T-helper 2 cell treated with Interferon-gamma antibody and Interleukin-4, amounts not matched to agents 5 μg/mL and 100 μg/mL, for 36 hours (primary cell): ENCODE measurements around the gene ABTB1.

Experiments
- DNase-seq: peaks from one replicate; pipeline ENCODE4 v3.0.0; 2021; ENCODE audit warnings: low spot score
- H3K27ac Mint-ChIP-seq: one replicate; pipeline ENCODE4 v1.8.0; 2021; ENCODE audit warnings: mild to moderate bottlenecking, mixed read lengths
- H3K27me3 Mint-ChIP-seq: one replicate; pipeline ENCODE4 v1.8.0; 2021; ENCODE audit warnings: low read depth, mixed read lengths
- H3K36me3 Mint-ChIP-seq: one replicate; pipeline ENCODE4 v1.8.0; 2021; ENCODE audit warnings: low read depth, mixed read lengths
- H3K4me1 Mint-ChIP-seq: one replicate; pipeline ENCODE4 v1.8.0; 2021; ENCODE audit warnings: low read depth, mixed read lengths
- H3K4me3 Mint-ChIP-seq: one replicate; pipeline ENCODE4 v1.8.0; 2022; ENCODE audit warnings: mild to moderate bottlenecking, moderate library complexity, mixed read lengths
- H3K9me3 Mint-ChIP-seq: one replicate; pipeline ENCODE4 v1.8.0; 2021; ENCODE audit warnings: mixed read lengths

The ABTB1 gene

DNA sequence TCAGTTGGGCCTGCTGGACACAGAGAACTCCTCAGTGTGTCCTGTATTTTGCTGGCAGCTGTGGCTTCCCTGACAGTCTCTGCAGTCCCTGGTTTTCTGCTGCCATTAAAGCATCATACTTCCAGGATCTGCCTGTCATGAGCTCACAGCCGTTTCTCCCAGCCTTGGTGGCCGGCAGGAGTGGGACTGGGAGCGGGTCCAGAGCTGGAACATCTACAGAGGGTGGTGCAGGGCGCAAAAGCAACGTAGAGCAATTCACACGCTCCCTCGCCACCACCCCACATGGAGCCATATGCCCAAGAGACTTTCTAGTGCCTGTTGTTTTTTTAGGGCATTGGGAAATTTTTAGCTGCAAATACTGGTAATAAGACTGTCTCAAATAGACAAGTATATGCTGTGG lies 33.6 kb downstream of the ABTB1 start:
- peaks cover 2% of the 10 kb centered on the region for H3K36me3 Mint-ChIP-seq
- no peaks in the 10 kb centered on the region for H3K9me3 Mint-ChIP-seq
- H3K27me3 Mint-ChIP-seq = peaks cover 6% of the 10 kb centered on the region
- peaks cover 9% of the 10 kb centered on the region for H3K4me1 Mint-ChIP-seq
- H3K27ac Mint-ChIP-seq = no peak overlapping the region
- DNase-seq = no peak
- H3K4me3 Mint-ChIP-seq = no peak overlapping the region

DNA sequence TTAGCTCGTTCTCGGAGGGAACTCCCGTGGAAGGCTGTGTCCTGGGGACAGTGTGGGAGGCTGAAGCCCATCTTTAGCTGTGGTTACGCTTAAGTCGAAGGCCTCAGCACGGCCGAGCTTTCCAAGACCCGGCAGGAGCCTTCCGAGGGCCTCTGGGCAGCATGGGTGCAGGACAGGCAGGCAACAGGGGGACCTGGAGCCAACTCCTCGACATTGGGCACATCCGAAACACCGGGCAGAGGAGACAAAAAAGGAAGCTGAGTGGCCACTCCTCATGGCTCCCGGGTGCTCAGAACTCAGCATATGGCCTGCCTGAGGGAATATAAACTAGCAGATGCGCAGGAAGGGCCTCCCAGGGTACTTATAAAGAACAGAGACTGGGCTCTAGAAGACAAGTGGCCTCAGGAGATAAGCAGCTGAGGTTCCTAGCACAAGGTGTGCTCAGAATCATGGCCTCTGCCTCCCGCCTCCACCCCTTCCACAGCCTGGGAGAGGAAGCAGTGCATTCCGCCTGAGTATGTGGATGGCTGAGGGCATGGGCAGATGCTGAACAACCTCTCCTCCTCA lies 34.1 kb downstream of the ABTB1 start:
- peaks cover 2% of the 10 kb centered on the region for H3K27me3 Mint-ChIP-seq
- H3K9me3 Mint-ChIP-seq = no peaks in the 10 kb centered on the region
- peaks cover 9% of the 10 kb centered on the region for H3K4me1 Mint-ChIP-seq
- DNase-seq = no peak
- no peak overlapping the region for H3K4me3 Mint-ChIP-seq
- no peak overlapping the region for H3K27ac Mint-ChIP-seq
- peaks cover 2% of the 10 kb centered on the region for H3K36me3 Mint-ChIP-seq

DNA sequence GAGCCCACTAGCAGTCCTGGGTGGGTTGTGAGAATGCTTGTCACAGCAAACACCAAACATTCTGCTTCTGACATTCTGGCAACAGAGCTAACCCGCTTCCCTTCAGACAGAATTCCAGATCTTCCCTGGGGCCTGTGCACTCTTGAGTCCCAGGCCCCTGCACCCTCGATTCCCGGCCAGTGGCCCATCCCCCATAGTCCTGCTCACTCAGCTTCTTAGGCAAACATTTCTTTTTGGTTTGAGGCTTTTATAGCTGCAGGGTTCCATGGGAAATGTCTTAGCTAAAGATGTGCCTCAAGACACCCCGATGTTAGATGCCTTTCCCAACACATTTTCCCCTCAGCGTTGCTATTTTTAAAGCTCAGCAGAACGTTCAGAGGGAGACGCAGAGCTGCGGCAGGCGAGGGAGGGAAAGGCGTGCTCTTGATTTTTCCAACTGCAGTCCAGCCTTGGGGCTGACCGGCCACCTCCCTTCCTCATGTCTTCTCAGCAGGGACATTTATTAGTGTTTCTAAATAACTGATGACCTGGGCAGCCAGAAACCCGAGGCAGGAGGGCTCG lies 35.2 kb downstream of the ABTB1 start:
- H3K27ac Mint-ChIP-seq = no peak overlapping the region
- peaks cover 9% of the 10 kb centered on the region for H3K4me1 Mint-ChIP-seq
- peaks cover 2% of the 10 kb centered on the region for H3K27me3 Mint-ChIP-seq
- no peak for DNase-seq
- no peak overlapping the region for H3K4me3 Mint-ChIP-seq
- no peaks in the 10 kb centered on the region for H3K9me3 Mint-ChIP-seq
- peaks cover 2% of the 10 kb centered on the region for H3K36me3 Mint-ChIP-seq

DNA sequence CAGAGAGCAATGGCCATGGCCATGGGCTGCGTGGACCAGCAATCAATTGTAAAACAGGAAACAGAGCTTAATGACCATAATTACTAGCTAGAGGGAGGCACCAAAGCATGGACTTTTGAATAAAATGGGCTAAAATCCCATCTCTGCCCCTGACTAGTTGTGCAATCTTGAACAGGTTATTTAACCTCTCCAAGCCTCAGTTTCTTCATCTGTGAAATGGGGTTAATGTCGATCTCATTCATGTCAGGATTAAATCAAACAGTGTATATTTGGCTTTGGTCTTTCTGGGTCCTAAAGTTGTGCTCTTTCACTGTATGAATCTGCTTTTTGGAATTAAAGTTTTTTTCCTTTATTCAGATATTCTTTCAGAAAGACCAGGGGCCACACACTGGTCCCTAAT lies 36.1 kb downstream of the ABTB1 start:
- Mint-ChIP-seq H3K4me1 (peaks cover 7% of the 10 kb centered on the region), H3K27ac (no peak overlapping the region), H3K4me3 (no peak overlapping the region), H3K27me3 (peaks cover under 1% of the 10 kb centered on the region), H3K36me3 (no peaks in the 10 kb centered on the region), H3K9me3 (no peaks in the 10 kb centered on the region)
- DNase-seq = no peak

GRCh38 chr3:127709320-127710060 lies 36.7 kb downstream of the ABTB1 start:
- H3K4me1 Mint-ChIP-seq = peaks cover 2% of the 10 kb centered on the region
- H3K9me3 Mint-ChIP-seq = no peaks in the 10 kb centered on the region
- no peak overlapping the region for H3K27ac Mint-ChIP-seq
- H3K36me3 Mint-ChIP-seq = no peaks in the 10 kb centered on the region
- no peak overlapping the region for H3K4me3 Mint-ChIP-seq
- no peak for DNase-seq
- H3K27me3 Mint-ChIP-seq = no peaks in the 10 kb centered on the region

DNA sequence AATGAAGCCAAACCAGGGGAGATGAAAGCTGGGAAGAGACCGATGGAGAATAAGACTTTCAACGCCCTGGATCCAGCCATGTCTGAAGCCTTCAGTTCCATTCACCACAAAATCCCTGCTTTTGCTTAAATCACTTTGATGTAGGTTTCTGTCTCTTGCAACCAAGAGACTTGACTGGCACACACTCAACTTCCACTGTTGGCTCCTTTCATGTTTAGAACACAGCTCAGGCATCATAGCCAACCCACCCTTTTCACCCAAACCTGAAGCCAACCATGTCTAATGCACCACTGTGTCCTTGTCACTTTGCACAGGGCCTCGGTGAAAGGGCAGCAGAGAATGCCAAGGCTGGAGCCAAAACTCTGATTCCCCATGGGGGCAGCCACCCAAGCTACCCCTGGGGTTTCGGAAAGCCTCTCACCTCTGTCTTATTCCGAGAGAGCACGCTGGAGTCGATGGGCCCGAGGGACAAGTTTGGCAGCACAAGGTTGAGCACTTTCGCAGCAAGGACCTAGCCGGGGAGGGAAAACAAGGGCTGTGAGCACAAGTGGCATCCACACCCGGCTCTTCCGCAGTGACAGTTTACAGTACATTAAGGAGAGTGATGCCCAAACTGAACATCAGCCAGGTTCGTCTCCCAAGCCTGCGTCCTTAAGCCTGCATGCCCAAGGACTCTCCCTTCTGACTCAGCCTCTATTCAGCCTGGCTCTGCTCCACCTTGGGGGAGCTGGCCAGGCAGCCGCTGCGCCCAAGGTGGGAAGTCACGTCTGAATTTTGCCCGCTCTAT lies 37.6 kb downstream of the ABTB1 start:
- Mint-ChIP-seq H3K4me1 (no peaks in the 10 kb centered on the region), H3K27ac (no peak overlapping the region), H3K4me3 (no peak overlapping the region), H3K9me3 (no peaks in the 10 kb centered on the region), H3K36me3 (no peaks in the 10 kb centered on the region), H3K27me3 (peaks cover 4% of the 10 kb centered on the region)
- DNase-seq = no peak

GRCh38 chr3:127711021-127711695 lies 38.4 kb downstream of the ABTB1 start:
- no peaks in the 10 kb centered on the region for H3K4me1 Mint-ChIP-seq
- no peak overlapping the region for H3K27ac Mint-ChIP-seq
- H3K4me3 Mint-ChIP-seq = no peak overlapping the region
- H3K9me3 Mint-ChIP-seq = no peaks in the 10 kb centered on the region
- H3K27me3 Mint-ChIP-seq = peaks cover 5% of the 10 kb centered on the region
- no peaks in the 10 kb centered on the region for H3K36me3 Mint-ChIP-seq
- no peak for DNase-seq

DNA sequence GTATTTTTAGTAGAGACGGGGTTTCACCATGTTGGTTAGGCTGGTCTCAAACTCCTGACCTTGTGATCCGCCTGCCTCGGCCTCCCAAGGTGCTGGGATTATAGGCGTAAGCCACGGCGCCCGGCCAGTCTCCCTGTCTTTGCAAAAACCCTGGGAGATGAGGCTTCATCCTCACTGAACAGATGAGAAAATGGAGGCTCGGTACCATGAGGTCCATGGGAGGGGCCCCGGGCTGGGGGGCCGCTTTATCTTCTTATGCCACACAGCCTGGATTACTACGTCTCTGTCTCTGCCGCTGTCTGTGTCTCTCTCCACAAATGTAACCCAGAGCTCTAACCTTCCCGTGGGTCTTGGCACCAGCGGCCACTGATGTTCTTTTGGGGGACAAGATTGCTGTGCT lies 39.1 kb downstream of the ABTB1 start:
- Mint-ChIP-seq H3K27ac (no peak overlapping the region), H3K36me3 (no peaks in the 10 kb centered on the region), H3K9me3 (no peaks in the 10 kb centered on the region), H3K4me1 (no peaks in the 10 kb centered on the region), H3K27me3 (peaks cover 5% of the 10 kb centered on the region), H3K4me3 (no peak overlapping the region)
- DNase-seq = no peak

- no peaks in the 10 kb centered on the region for H3K36me3 Mint-ChIP-seq
These were observed 39.7 kb downstream of the ABTB1 start for GRCh38 chr3:127712461-127712860.

DNA sequence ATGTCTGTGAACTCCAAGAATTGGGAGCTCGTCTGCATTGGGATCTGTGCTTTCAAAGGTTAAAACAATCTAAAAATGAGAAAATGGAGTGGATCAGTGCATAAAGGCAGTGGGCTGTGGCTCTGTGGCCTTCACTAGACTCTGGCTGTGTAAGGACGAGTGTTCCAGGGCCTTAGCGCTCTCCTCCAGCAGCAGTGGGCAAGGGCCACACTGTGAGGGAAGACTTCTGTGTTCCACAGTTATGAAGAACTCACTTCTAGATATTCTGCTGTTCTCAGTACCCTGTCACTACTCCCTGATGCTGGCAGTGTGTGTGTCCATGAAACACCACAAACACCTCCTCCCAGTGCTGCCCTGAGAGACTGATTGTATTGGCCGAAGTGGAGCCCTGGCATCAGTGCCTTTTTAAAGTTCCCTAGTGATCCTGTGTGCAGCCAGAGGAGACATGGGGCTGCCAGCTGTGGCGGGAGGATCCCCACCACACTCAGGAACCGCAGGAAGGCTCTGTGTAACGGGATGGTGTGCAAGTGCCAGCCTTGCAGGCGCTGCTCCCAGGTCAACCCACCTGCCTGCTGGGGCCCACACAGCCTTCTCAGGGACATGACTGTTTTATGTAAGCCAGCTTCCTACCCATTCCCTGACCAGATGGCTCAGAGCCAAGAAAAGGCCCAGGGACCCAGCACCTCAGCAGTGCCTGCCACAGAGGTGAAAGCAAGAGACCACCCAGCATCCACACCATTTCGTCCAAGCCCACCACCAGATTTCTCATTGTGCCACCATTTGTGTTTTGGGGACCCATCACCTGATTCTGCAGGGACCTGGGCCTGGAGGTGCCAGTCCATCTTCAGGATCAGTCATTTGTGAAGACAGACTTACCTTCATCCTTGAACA lies 40.4 kb downstream of the ABTB1 start:
- no peaks in the 10 kb centered on the region for H3K4me1 Mint-ChIP-seq
- no peaks in the 10 kb centered on the region for H3K9me3 Mint-ChIP-seq
- H3K36me3 Mint-ChIP-seq = no peaks in the 10 kb centered on the region
- H3K27me3 Mint-ChIP-seq = peaks cover 5% of the 10 kb centered on the region
- no peak overlapping the region for H3K4me3 Mint-ChIP-seq
- H3K27ac Mint-ChIP-seq = no peak overlapping the region
- DNase-seq = no peak

More at GRCh38 chr3:127712461-127712860, 39.7 kb downstream of the ABTB1 start:
- H3K4me3 Mint-ChIP-seq = no peak overlapping the region
- DNase-seq = no peak
- no peaks in the 10 kb centered on the region for H3K9me3 Mint-ChIP-seq
- H3K27ac Mint-ChIP-seq = no peak overlapping the region
- H3K27me3 Mint-ChIP-seq = peaks cover 5% of the 10 kb centered on the region
- H3K4me1 Mint-ChIP-seq = no peaks in the 10 kb centered on the region

GRCh38 chr3:127714125-127714571 lies 41.4 kb downstream of the ABTB1 start:
- H3K36me3 Mint-ChIP-seq = no peaks in the 10 kb centered on the region
- no peak overlapping the region for H3K27ac Mint-ChIP-seq
- peaks cover 5% of the 10 kb centered on the region for H3K27me3 Mint-ChIP-seq
- H3K9me3 Mint-ChIP-seq = no peaks in the 10 kb centered on the region
- DNase-seq = no peak
- H3K4me1 Mint-ChIP-seq = no peaks in the 10 kb centered on the region
- H3K4me3 Mint-ChIP-seq = no peak overlapping the region

GRCh38 chr3:127714866-127715265 lies 42.1 kb downstream of the ABTB1 start:
- no peaks in the 10 kb centered on the region for H3K4me1 Mint-ChIP-seq
- no peaks in the 10 kb centered on the region for H3K9me3 Mint-ChIP-seq
- no peak overlapping the region for H3K27ac Mint-ChIP-seq
- H3K27me3 Mint-ChIP-seq = peaks cover 5% of the 10 kb centered on the region
- no peaks in the 10 kb centered on the region for H3K36me3 Mint-ChIP-seq
- DNase-seq = no peak
- H3K4me3 Mint-ChIP-seq = no peak overlapping the region

GRCh38 chr3:127715532-127715931 lies 42.8 kb downstream of the ABTB1 start:
- H3K36me3 Mint-ChIP-seq = no peaks in the 10 kb centered on the region
- H3K4me1 Mint-ChIP-seq = no peaks in the 10 kb centered on the region
- H3K27me3 Mint-ChIP-seq = peaks cover 5% of the 10 kb centered on the region
- no peaks in the 10 kb centered on the region for H3K9me3 Mint-ChIP-seq
- no peak overlapping the region for H3K4me3 Mint-ChIP-seq
- H3K27ac Mint-ChIP-seq = no peak overlapping the region
- no peak for DNase-seq
